Natural killer cell (primary cell): ENCODE results near the gene SORL1. TPM values are rescaled to one million over a fixed set of nuclear protein-coding genes. Genes with fewer than 3 reads are reported as not detected.

Experiments
- ATAC-seq, 3 donors: fragments of 150-1000 bp in 2 of 3; fragments of 200-7000 bp in 1 of 3; cut with Tn5 transposase; 1 replicate in 1 of 3; 2 replicates in 2 of 3; pipeline ENCODE4 v1.10.0; 2021; ENCODE audit warnings: mild to moderate bottlenecking in 2 of 3, moderate library complexity in 2 of 3
- DNase-seq, 2 donors: peaks; one replicate each; pipeline versions ENCODE4 v3.0.0 to v3.0.0-alpha.2; 2013 to 2021; ENCODE audit warnings: mixed read lengths in 1 of 2
- H3K27ac ChIP-seq: one replicate; pipeline ENCODE4 v1.5.1; 2013; ENCODE audit warnings: mild to moderate bottlenecking, low read length
- H3K27me3 ChIP-seq: one replicate; pipeline ENCODE4 v1.6.1; 2013; ENCODE audit warnings: low read length; ENCODE audit not compliant: control insufficient read depth, insufficient read depth
- H3K36me3 ChIP-seq: one replicate; pipeline ENCODE4 v1.6.1; 2013; ENCODE audit warnings: low read length; ENCODE audit not compliant: control insufficient read depth, insufficient read depth
- H3K4me1 ChIP-seq: one replicate; pipeline ENCODE4 v1.6.1; 2013; ENCODE audit warnings: low read length; ENCODE audit not compliant: control insufficient read depth, insufficient read depth
- H3K4me3 ChIP-seq: one replicate; pipeline ENCODE4 v1.5.1; 2013; ENCODE audit warnings: low read length
- H3K9me3 ChIP-seq: one replicate; pipeline ENCODE4 v1.6.1; 2013; ENCODE audit warnings: low read length; ENCODE audit not compliant: control insufficient read depth, insufficient read depth
- H3K27ac Mint-ChIP-seq, 2 donors: one replicate each; pipeline ENCODE4 v1.8.0; 2022; ENCODE audit warnings: mild to moderate bottlenecking in 2 of 2, mixed read lengths in 2 of 2, moderate library complexity in 1 of 2
- H3K27me3 Mint-ChIP-seq, 2 donors: one replicate each; pipeline ENCODE4 v1.8.0; 2022; ENCODE audit warnings: low read depth in 2 of 2, mixed read lengths in 2 of 2
- H3K36me3 Mint-ChIP-seq: one replicate; pipeline ENCODE4 v1.8.0; 2022; ENCODE audit warnings: mixed read lengths
- H3K4me1 Mint-ChIP-seq, 2 donors: one replicate each; pipeline ENCODE4 v1.8.0; 2022; ENCODE audit warnings: mixed read lengths in 2 of 2
- H3K4me3 Mint-ChIP-seq: one replicate; pipeline ENCODE4 v1.8.0; 2022; ENCODE audit warnings: mild to moderate bottlenecking, moderate library complexity, mixed read lengths
- H3K9me3 Mint-ChIP-seq, 2 donors: one replicate each; pipeline ENCODE4 v1.8.0; 2022; ENCODE audit warnings: mixed read lengths in 2 of 2
- WGBS: methylation state at CpG from one replicate; pipeline ENCODE4 v1.1.7; 2013; ENCODE audit warnings: missing lambda C conversion rate; ENCODE audit not compliant: insufficient coverage; 5-methylcytosine and 5-hydroxymethylcytosine counted together
- intact Hi-C: fragments of 100-400 bp; cut with micrococcal nuclease; formaldehyde crosslinking; loops from one replicate; pipeline ENCODE4 v1.14.2; 2022
- total RNA-seq, 4 donors: library from RNA; stranded (reverse); fragments of 120-200 nt in 1 of 4; gene quantifications; one replicate each; pipeline versions ENCODE4 v1.2.3 to v1.2.4, GENCODE V29; 2013 to 2022
- TF ChIP-seq, protein P1 (sequence below): fragments of 200-600 bp; IDR thresholded peaks from one replicate; pipeline ENCODE4 v1.8.0; 2022; ENCODE audit warnings: antibody characterized with exemption

The SORL1 gene
- total RNA-seq, 3 donors from 2014 or later (not counting 1 experiment from before 2014, with no cell fraction given), result 386 to 519 (median 456) TPM

DNA sequence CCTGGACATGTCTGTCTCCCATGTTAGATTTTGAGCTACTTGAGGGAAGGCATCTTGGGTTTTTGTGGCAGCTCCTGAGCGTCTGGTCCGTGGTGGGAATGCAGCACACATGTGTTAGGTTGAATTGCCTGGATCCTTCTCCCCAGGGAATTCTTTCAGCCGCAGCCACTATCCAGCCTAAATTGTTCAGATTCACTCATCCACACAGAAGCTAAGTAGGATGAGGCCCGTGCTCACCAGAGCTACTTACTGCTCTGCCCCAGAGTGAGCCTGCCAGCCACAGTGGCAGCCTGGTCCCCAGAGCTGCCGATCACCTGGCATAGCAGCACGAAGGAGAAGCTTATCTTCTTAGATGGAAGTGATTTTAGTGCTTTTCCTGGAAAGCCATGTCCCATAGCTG is 35.1 kb downstream of the SORL1 start:
- Mint-ChIP-seq H3K4me3 (no peak overlapping the region), H3K9me3 (no peaks in the 10 kb centered on the region), H3K27ac (peak overlapping the region; percentile 89 to 95), H3K27me3 (no peaks in the 10 kb centered on the region), H3K36me3 (peaks cover 34% of the 10 kb centered on the region), H3K4me1 (peaks cover 76 to 86% of the 10 kb centered on the region in 2 donors)
- no peak overlapping the region for H3K4me3 ChIP-seq
- intact Hi-C loops, result no loop called here
- TF ChIP-seq, protein P1, sequence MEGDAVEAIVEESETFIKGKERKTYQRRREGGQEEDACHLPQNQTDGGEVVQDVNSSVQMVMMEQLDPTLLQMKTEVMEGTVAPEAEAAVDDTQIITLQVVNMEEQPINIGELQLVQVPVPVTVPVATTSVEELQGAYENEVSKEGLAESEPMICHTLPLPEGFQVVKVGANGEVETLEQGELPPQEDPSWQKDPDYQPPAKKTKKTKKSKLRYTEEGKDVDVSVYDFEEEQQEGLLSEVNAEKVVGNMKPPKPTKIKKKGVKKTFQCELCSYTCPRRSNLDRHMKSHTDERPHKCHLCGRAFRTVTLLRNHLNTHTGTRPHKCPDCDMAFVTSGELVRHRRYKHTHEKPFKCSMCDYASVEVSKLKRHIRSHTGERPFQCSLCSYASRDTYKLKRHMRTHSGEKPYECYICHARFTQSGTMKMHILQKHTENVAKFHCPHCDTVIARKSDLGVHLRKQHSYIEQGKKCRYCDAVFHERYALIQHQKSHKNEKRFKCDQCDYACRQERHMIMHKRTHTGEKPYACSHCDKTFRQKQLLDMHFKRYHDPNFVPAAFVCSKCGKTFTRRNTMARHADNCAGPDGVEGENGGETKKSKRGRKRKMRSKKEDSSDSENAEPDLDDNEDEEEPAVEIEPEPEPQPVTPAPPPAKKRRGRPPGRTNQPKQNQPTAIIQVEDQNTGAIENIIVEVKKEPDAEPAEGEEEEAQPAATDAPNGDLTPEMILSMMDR, result no peak
- 82% methylated on average over 6 of the region's 6 CpGs for WGBS
- H3K9me3 ChIP-seq, result no peaks in the 10 kb centered on the region
- peak overlapping the region; percentile 37 for H3K27ac ChIP-seq
- peaks cover 61% of the 10 kb centered on the region for H3K4me1 ChIP-seq
- no peaks in the 10 kb centered on the region for H3K27me3 ChIP-seq
- ATAC-seq (no peak), DNase-seq (no peak)
- H3K36me3 ChIP-seq, result peaks cover 60% of the 10 kb centered on the region

DNA sequence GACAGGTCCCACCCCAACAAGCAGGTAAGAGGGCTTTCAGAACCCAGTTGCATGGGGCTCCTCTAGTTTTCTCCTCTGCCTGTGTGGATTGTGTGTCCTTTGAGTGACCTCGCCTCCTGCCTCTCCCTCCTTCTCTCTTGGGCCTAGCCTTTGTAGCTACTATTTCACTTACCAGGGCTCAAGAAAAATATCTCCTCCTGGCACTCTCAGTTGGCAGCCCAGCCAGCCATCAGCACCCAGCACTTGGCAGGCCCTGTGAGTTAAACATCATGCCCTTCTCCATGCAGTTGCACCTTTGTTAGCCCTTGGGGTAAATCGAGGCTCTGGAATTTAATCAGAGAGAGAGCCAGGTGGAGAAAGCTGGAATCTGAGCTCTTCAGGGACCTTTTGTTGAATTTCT is 36.1 kb downstream of the SORL1 start:
- Mint-ChIP-seq H3K4me1 (peaks cover 67 to 79% of the 10 kb centered on the region in 2 donors), H3K27ac (peak overlapping the region; percentile 89 to 95), H3K9me3 (no peaks in the 10 kb centered on the region), H3K4me3 (no peak overlapping the region), H3K27me3 (no peaks in the 10 kb centered on the region), H3K36me3 (peaks cover 34% of the 10 kb centered on the region)
- intact Hi-C loops, result no loop called here
- Histone ChIP-seq H3K36me3 (peaks cover 63% of the 10 kb centered on the region), H3K4me3 (no peak overlapping the region), H3K9me3 (no peaks in the 10 kb centered on the region), H3K27me3 (no peaks in the 10 kb centered on the region), H3K4me1 (peaks cover 51% of the 10 kb centered on the region), H3K27ac (no peak overlapping the region)
- DNase-seq (no peak), ATAC-seq (no peak)
- 92% methylated on average over 2 of the region's 2 CpGs for WGBS
- TF ChIP-seq, protein P1, result no peak

DNA sequence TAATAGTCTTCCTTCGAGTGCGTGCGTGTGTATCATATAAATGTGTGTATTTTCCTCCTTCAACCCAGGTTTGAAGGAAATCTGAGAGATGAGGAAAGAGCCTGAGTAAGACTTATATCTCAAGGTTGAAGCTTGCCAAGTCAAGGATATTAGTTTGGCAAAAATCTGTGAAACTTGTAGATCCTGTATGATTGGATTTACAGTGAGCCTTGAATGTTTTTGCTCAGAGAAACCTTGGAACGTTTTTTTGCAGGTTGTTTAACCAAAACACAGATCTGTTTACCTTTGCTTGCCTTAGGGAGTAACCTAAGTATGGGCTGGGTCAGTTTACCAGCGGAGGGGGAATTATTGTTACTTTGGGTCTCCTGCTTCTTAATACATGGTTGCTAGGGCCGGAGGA is 36.5 kb downstream of the SORL1 start:
- Histone ChIP-seq H3K4me3 (no peak overlapping the region), H3K4me1 (peaks cover 47% of the 10 kb centered on the region), H3K9me3 (no peaks in the 10 kb centered on the region), H3K27me3 (no peaks in the 10 kb centered on the region), H3K36me3 (peaks cover 66% of the 10 kb centered on the region), H3K27ac (no peak overlapping the region)
- intact Hi-C loops, result no loop called here
- WGBS, result 80% methylated on average over 3 of the region's 6 CpGs
- DNase-seq, result no peak
- ATAC-seq, result no peak
- Mint-ChIP-seq H3K36me3 (peaks cover 37% of the 10 kb centered on the region), H3K4me3 (no peak overlapping the region), H3K9me3 (no peaks in the 10 kb centered on the region), H3K27me3 (no peaks in the 10 kb centered on the region), H3K27ac (peak overlapping the region; percentile 89 to 95), H3K4me1 (peaks cover 67 to 79% of the 10 kb centered on the region in 2 donors)
- TF ChIP-seq, protein P1, result no peak

DNA sequence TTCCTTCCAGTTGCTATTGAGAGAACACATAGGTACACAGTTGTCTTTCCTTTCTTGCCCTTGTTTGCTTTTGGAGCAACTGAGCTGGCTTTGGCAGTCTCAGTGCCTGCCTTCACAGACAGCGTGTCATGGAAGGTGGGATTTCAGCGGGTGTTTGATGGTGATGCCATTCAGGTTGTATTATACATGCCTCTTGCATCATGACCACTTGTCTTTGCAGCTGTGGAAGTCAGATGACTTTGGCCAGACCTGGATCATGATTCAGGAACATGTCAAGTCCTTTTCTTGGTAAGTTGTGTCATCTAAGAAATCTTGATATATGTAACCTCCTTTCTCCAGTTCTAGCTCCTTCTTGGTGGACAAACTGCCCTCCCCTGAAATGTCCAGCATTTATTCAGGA is 37.7 kb downstream of the SORL1 start:
- H3K27ac Mint-ChIP-seq, result peak overlapping the region; percentile 89 to 95
- H3K27ac ChIP-seq, result no peak overlapping the region
- peaks cover 68% of the 10 kb centered on the region for H3K36me3 ChIP-seq
- H3K27me3 Mint-ChIP-seq, result no peaks in the 10 kb centered on the region
- H3K9me3 ChIP-seq, result no peaks in the 10 kb centered on the region
- no peaks in the 10 kb centered on the region for H3K9me3 Mint-ChIP-seq
- DNase-seq (no peak), ATAC-seq (no peak)
- H3K4me1 Mint-ChIP-seq, result peaks cover 67 to 79% of the 10 kb centered on the region in 2 donors
- no peaks in the 10 kb centered on the region for H3K27me3 ChIP-seq
- no peak overlapping the region for H3K4me3 Mint-ChIP-seq
- TF ChIP-seq, protein P1, result no peak
- intact Hi-C loops, result no loop called here
- no peak overlapping the region for H3K4me3 ChIP-seq
- peaks cover 40% of the 10 kb centered on the region for H3K36me3 Mint-ChIP-seq
- 98% methylated on average over 2 of the region's 2 CpGs for WGBS
- peaks cover 40% of the 10 kb centered on the region for H3K4me1 ChIP-seq
